Liver (tissue), 9 donors: ENCODE data around the gene C1R. TPM values are rescaled to one million over a fixed set of nuclear protein-coding genes. Genes with fewer than 3 reads are reported as not detected.

Experiments
- DNase-seq: peaks from one replicate; pipeline ENCODE4 v3.0.0-alpha.2; 2017; ENCODE audit warnings: low spot score
- H3K27ac ChIP-seq, 2 donors: one replicate each; pipeline ENCODE4 v1.7.0; 2013; ENCODE audit warnings: inconsistent platforms in 2 of 2, low read length in 2 of 2, control low read depth in 1 of 2, low read depth in 1 of 2, mild to moderate bottlenecking in 1 of 2
- H3K27me3 ChIP-seq, 4 donors: one replicate each; pipeline versions ENCODE4 v1.6.1 to v1.7.0; 2013; ENCODE audit warnings: low read length in 3 of 4, inconsistent platforms in 1 of 4, mild to moderate bottlenecking in 1 of 4, moderate library complexity in 1 of 4; ENCODE audit not compliant: control insufficient read depth in 4 of 4, insufficient read depth in 4 of 4
- H3K36me3 ChIP-seq, 4 donors: one replicate each; pipeline versions ENCODE4 v1.6.1 to v1.7.0; 2013; ENCODE audit warnings: low read length in 3 of 4, mild to moderate bottlenecking in 3 of 4, low read depth in 1 of 4, moderate library complexity in 1 of 4; ENCODE audit not compliant: control insufficient read depth in 4 of 4, insufficient read depth in 3 of 4
- H3K4me1 ChIP-seq, 4 donors: one replicate each; pipeline versions ENCODE4 v1.6.1 to v1.7.0; 2013; ENCODE audit warnings: low read length in 3 of 4, mild to moderate bottlenecking in 3 of 4, moderate library complexity in 1 of 4; ENCODE audit not compliant: control insufficient read depth in 4 of 4, insufficient read depth in 4 of 4
- H3K4me3 ChIP-seq, 3 donors: one replicate each; pipeline versions ENCODE4 v1.6.1 to v1.7.0; 2013; ENCODE audit warnings: low read length in 3 of 3, control low read depth in 1 of 3, low read depth in 1 of 3, mild to moderate bottlenecking in 1 of 3
- H3K9ac ChIP-seq, 2 donors: one replicate each; pipeline ENCODE4 v1.7.0; 2013; ENCODE audit warnings: low read length in 2 of 2, mild to moderate bottlenecking in 2 of 2, moderate library complexity in 2 of 2, control low read depth in 1 of 2, low read depth in 1 of 2
- H3K9me3 ChIP-seq, 4 donors: one replicate each; pipeline versions ENCODE4 v1.6.1 to v1.7.0; 2013; ENCODE audit warnings: low read length in 3 of 4; ENCODE audit not compliant: control insufficient read depth in 4 of 4
- EGR1 ChIP-seq, 2 donors: IDR thresholded peaks; 2 replicates each; pipeline ENCODE4 v1.6.1; 2016 to 2018; ENCODE audit warnings: antibody characterized with exemption in 2 of 2, low read depth in 2 of 2
- FOXA1 ChIP-seq: IDR thresholded peaks from 2 replicates; pipeline ENCODE4 v1.6.1; 2016; ENCODE audit warnings: antibody characterized with exemption
- FOXA2 ChIP-seq: IDR thresholded peaks from 2 replicates; pipeline ENCODE4 v1.6.1; 2016; ENCODE audit warnings: antibody characterized with exemption
- GABPA ChIP-seq, 2 donors: IDR thresholded peaks in 1 of 2; conservative IDR thresholded peaks in 1 of 2; 2 replicates each; pipeline ENCODE4 v1.6.1; 2016; ENCODE audit warnings: antibody characterized with exemption in 2 of 2, mild to moderate bottlenecking in 1 of 2, moderate library complexity in 1 of 2
- HNF4A ChIP-seq, 2 donors: conservative IDR thresholded peaks; 2 replicates each; pipeline ENCODE4 v1.6.1; 2016; ENCODE audit warnings: antibody characterized with exemption in 2 of 2, mild to moderate bottlenecking in 2 of 2
- HNF4G ChIP-seq: IDR thresholded peaks from 2 replicates; pipeline ENCODE4 v1.6.1; 2016; ENCODE audit warnings: antibody characterized with exemption
- JUND ChIP-seq, 2 donors: IDR thresholded peaks; 2 replicates each; pipeline ENCODE4 v1.6.1; 2016; ENCODE audit warnings: antibody characterized with exemption in 2 of 2
- NR2F2 ChIP-seq: IDR thresholded peaks from 2 replicates; pipeline ENCODE4 v1.6.1; 2016; ENCODE audit warnings: antibody characterized with exemption
- RAD21 ChIP-seq, 2 donors: IDR thresholded peaks; 2 replicates each; pipeline ENCODE4 v1.6.1; 2016; ENCODE audit warnings: antibody characterized with exemption in 2 of 2, mild to moderate bottlenecking in 2 of 2
- REST ChIP-seq: IDR thresholded peaks from 2 replicates; pipeline ENCODE4 v1.6.1; 2016; ENCODE audit warnings: antibody characterized with exemption, mild to moderate bottlenecking
- RXRA ChIP-seq, 2 donors: IDR thresholded peaks; 2 replicates each; pipeline ENCODE4 v1.6.1; 2017 to 2018; ENCODE audit warnings: antibody characterized with exemption in 2 of 2, mild to moderate bottlenecking in 1 of 2
- SP1 ChIP-seq: IDR thresholded peaks from 2 replicates; pipeline ENCODE4 v1.6.1; 2018; ENCODE audit warnings: antibody characterized with exemption, mild to moderate bottlenecking
- TAF1 ChIP-seq: conservative IDR thresholded peaks from 2 replicates; pipeline ENCODE4 v1.6.1; 2016; ENCODE audit warnings: antibody characterized with exemption, mild to moderate bottlenecking
- YY1 ChIP-seq: IDR thresholded peaks from 2 replicates; pipeline ENCODE4 v1.6.1; 2016; ENCODE audit warnings: antibody characterized with exemption, mild to moderate bottlenecking
- ZBTB33 ChIP-seq: IDR thresholded peaks from 2 replicates; pipeline ENCODE4 v1.6.1; 2016; ENCODE audit warnings: antibody characterized with exemption
- WGBS: extraction: QIAGEN DNeasy Blood & Tissue Kit; methylation state at CpG from one replicate; pipeline ENCODE4 v1.1.7; 2013; 5-methylcytosine and 5-hydroxymethylcytosine counted together
- polyA plus RNA-seq, 2 donors: library from polyadenylated mRNA; stranded (reverse) in 1 of 2; unstranded in 1 of 2; fragments of 200-250 nt in 1 of 2; fragments of >200 nt in 1 of 2; fragmentation: Nextera tagmentation in 1 of 2; extraction: Ambion mirVana in 1 of 2; gene quantifications; one replicate each; pipeline versions ENCODE4 v1.2.1 to v1.2.3, GENCODE V29; 2013 to 2015
- total RNA-seq, 2 donors: library from RNA; depleted of rRNA; stranded (reverse); fragments of >200 nt; gene quantifications; one replicate each; pipeline ENCODE4 v1.2.3, GENCODE V29; 2014
- TF ChIP-seq, protein P1 (sequence below): IDR thresholded peaks from 2 replicates; pipeline ENCODE4 v1.6.1; 2016; ENCODE audit warnings: antibody characterized with exemption
- TF ChIP-seq, protein P2 (sequence below): IDR thresholded peaks from 2 replicates; pipeline ENCODE4 v1.6.1; 2016; ENCODE audit warnings: antibody characterized with exemption
- TF ChIP-seq, protein P3 (sequence below): fragments of 150-350 bp; IDR thresholded peaks from 2 replicates; pipeline ENCODE4 v1.5.1; 2017; ENCODE audit warnings: improper control_type of control experiment, low read depth, low read length; ENCODE audit not compliant: missing input control
- donor health status: healthy.
- donor health status: healthy.
- donor health status: healthy.
- donor health status: healthy.
- donor health status: healthy.

C1R gene
- total and polyA plus RNA-seq, 4 donors: 211 to 1,822 (median 1,153) TPM

DNA sequence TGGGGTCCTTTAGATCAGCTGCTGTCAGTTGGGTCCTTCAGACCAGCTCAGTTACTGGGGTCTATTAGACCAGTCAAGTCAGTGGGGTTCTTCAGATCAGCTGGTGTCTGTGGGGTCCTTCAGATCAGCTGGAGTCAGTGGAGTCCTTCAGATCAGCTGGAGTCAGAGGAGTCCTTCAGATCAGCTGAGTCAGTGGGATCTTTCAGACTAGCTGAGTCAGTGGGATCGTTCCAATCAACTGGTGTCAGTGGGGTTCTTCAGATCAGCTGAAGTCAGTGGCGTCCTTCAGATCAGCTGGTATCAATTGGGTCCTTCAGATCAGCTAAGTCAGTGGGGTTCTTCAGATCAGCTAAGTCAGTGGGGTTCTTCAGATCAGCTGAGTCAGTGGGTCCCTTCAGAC, 59.3 kb downstream of the C1R start:
- WGBS: 89% methylated on average over 2 of the region's 2 CpGs
- Histone ChIP-seq H3K4me3 (no peak overlapping the region), H3K27ac (no peak overlapping the region), H3K4me1 (no peaks in the 10 kb centered on the region), H3K9me3 (no peaks in the 10 kb centered on the region), H3K27me3 (no peaks in the 10 kb centered on the region), H3K9ac (no peak overlapping the region), H3K36me3 (no peaks in the 10 kb centered on the region)
- TF ChIP-seq JUND (IDR thresholded peaks at IDR 0.05): no peak
- TF ChIP-seq ZBTB33: no peak
- TF ChIP-seq RXRA (IDR thresholded peaks at IDR 0.05): no peak
- no peak for TF ChIP-seq GABPA (IDR thresholded peaks at IDR 0.05 in 1 of 2, conservative IDR thresholded peaks at IDR 0.05 in 1 of 2)
- no peak for TF ChIP-seq EGR1 (IDR thresholded peaks at IDR 0.05; ENCODE audit: low read depth in 2 of 2)
- no peak for TF ChIP-seq REST
- TF ChIP-seq, protein P1, sequence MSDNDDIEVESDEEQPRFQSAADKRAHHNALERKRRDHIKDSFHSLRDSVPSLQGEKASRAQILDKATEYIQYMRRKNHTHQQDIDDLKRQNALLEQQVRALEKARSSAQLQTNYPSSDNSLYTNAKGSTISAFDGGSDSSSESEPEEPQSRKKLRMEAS: no peak
- TF ChIP-seq TAF1: no peak
- no peak for TF ChIP-seq HNF4A (conservative IDR thresholded peaks at IDR 0.05)
- DNase-seq: no peak

DNA sequence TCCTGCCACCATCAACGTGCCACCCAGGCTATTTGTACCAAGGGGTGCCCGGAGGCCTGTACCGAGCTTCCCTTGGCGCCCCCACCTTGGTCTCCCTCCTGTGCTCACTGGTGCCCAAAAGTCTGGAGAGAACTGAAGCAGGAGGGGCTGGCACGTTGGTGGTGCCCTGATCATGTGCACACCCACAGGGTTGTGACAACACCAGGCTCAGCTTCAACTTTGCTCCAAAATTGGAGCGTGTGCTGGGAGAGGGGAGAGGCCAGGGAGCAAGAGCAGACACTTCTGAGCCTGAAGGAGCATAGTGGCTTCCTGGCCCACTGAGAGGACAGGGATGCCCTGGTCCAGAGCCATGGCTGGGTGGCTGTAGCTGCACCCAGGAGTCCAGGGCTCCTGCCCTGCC, 60.9 kb downstream of the C1R start:
- no peaks in the 10 kb centered on the region for H3K9me3 ChIP-seq
- H3K4me3 ChIP-seq: no peak overlapping the region
- no peak overlapping the region for H3K9ac ChIP-seq
- no peaks in the 10 kb centered on the region for H3K36me3 ChIP-seq
- no peaks in the 10 kb centered on the region for H3K27me3 ChIP-seq
- WGBS: 85% methylated on average over 6 of the region's 6 CpGs
- H3K27ac ChIP-seq: no peak overlapping the region
- no peak for DNase-seq
- TF ChIP-seq HNF4A (conservative IDR thresholded peaks at IDR 0.05) (no peak), REST (no peak), EGR1 (IDR thresholded peaks at IDR 0.05; ENCODE audit: low read depth in 2 of 2) (no peak), FOXA2 (no peak), TAF1 (no peak), RXRA (IDR thresholded peaks at IDR 0.05) (no peak), ZBTB33 (no peak), YY1 (no peak), RAD21 (IDR thresholded peaks at IDR 0.05) (no peak), HNF4G (no peak), NR2F2 (no peak), FOXA1 (no peak), JUND (IDR thresholded peaks at IDR 0.05) (no peak), GABPA (IDR thresholded peaks at IDR 0.05 in 1 of 2, conservative IDR thresholded peaks at IDR 0.05 in 1 of 2) (no peak), SP1 (no peak)
- TF ChIP-seq, protein P1: no peak
- TF ChIP-seq, protein P2, sequence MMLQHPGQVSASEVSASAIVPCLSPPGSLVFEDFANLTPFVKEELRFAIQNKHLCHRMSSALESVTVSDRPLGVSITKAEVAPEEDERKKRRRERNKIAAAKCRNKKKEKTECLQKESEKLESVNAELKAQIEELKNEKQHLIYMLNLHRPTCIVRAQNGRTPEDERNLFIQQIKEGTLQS: no peak
- TF ChIP-seq, protein P3, sequence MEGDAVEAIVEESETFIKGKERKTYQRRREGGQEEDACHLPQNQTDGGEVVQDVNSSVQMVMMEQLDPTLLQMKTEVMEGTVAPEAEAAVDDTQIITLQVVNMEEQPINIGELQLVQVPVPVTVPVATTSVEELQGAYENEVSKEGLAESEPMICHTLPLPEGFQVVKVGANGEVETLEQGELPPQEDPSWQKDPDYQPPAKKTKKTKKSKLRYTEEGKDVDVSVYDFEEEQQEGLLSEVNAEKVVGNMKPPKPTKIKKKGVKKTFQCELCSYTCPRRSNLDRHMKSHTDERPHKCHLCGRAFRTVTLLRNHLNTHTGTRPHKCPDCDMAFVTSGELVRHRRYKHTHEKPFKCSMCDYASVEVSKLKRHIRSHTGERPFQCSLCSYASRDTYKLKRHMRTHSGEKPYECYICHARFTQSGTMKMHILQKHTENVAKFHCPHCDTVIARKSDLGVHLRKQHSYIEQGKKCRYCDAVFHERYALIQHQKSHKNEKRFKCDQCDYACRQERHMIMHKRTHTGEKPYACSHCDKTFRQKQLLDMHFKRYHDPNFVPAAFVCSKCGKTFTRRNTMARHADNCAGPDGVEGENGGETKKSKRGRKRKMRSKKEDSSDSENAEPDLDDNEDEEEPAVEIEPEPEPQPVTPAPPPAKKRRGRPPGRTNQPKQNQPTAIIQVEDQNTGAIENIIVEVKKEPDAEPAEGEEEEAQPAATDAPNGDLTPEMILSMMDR: no peak
- no peaks in the 10 kb centered on the region for H3K4me1 ChIP-seq
